ENCODE data around the gene NDUFV1. TPM values are rescaled to one million over a fixed set of nuclear protein-coding genes. Genes with fewer than 3 reads are reported as not detected.
A peak's percentile ranks its signal among the peaks of the same experiment; 100 is the strongest.

NDUFV1 gene
- total and polyA plus RNA-seq, 12 donors = 295 to 712 (median 613) TPM

DNA sequence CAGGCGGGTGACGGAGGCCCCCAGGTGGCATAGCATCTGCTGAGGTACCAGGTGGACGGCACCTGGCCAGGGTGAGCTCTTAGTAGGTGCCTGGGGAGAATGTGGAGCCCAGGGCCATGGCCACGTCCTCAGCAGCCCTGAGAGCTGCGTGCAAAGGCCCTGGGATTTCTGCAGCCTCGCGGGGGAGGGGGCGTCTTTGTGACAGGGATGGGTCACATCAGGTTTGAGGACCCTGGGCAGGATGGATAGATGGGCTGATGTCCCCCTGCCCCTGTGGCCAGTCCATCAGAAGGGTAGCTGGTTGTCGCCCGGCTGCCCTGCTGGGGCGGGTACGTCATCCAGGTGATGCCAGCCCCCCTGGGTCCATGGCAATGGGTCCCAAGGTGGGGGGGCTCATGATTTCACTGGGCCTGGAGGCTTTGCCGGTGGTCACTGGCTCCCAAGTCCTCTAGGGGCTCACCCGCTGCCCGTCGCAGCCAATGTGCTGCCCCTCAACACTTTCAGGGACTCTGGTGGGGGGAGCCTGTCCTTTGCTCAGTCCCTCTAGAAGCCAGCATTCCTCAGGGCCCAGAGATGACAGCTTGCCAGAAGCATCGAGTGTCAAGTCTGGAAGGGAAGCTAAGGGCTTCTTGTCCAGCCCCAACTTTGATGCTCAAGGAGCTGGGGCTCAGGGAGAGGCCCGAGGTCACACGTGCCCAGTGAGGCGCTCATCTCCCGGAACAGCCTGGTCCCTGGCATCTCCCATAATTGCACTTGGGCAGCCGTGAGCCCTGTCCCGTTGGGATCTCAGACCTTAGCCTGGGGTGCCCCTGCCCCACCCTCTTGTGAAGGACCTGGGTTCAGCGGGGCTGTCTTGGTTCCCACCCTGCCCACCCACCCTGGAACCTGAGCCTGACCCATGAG, 32.0 kb downstream of the NDUFV1 start:
- ATAC-seq (no peak), DNase-seq (no peak)
- Histone ChIP-seq H3K4me3 (no peak overlapping the region), H3K4me1 (no peaks in the 10 kb centered on the region), H3K36me3 (no peaks in the 10 kb centered on the region), H3K9me3 (peaks cover 0 to 2% (median 0%) of the 10 kb centered on the region in 11 donors), H3K27ac (no peak overlapping the region), H3K27me3 (peaks cover 0 to 27% (median 17%) of the 10 kb centered on the region in 7 donors)
- intact Hi-C loops (cut with DNase I) = loop anchor here in 1 of 10 donors (10.0 kb wide), 1 partner anchor 166 kb away; no protein-coding TSS in a partner anchor
- TF ChIP-seq, protein P1, sequence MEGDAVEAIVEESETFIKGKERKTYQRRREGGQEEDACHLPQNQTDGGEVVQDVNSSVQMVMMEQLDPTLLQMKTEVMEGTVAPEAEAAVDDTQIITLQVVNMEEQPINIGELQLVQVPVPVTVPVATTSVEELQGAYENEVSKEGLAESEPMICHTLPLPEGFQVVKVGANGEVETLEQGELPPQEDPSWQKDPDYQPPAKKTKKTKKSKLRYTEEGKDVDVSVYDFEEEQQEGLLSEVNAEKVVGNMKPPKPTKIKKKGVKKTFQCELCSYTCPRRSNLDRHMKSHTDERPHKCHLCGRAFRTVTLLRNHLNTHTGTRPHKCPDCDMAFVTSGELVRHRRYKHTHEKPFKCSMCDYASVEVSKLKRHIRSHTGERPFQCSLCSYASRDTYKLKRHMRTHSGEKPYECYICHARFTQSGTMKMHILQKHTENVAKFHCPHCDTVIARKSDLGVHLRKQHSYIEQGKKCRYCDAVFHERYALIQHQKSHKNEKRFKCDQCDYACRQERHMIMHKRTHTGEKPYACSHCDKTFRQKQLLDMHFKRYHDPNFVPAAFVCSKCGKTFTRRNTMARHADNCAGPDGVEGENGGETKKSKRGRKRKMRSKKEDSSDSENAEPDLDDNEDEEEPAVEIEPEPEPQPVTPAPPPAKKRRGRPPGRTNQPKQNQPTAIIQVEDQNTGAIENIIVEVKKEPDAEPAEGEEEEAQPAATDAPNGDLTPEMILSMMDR (IDR thresholded peaks at IDR 0.05) = no peak
- 85% methylated on average over 24 of the region's 24 CpGs for WGBS, 2 donors

DNA sequence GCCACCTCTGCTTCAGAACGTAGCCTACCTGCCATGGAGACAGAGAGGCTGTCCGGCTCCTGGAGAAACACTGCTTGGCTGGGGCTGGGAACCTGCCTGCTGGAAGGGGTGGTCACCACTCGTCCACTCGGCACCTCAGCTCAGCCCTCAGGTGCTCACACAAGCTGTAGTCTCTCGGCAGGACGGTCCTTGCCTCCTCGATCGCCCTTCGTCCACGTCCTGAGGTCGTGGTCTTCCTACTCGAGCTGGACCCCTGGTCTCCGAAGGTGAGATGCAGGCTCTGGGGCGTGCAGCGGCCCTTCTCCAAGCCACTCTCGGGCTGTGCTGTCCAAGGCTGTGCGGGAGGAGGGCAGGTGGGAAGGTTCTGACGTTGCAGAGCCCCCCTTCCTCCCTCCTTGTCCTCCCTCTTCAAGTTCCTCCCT, 32.7 kb downstream of the NDUFV1 start, which contains the start of gene TBX10:
TBX10 (minus strand) TSS at position 326 of the 422 bp plus-strand sequence; CDS start at position 35, 291 bp downstream.
- Histone ChIP-seq H3K27ac (no peak within 1 kb of the TSS), H3K9me3 (peaks cover 0 to 7% (median 0%) of the 10 kb centered on the region in 11 donors), H3K27me3 (peaks cover 0 to 27% (median 17%) of the 10 kb centered on the region in 7 donors), H3K4me1 (no peaks in the 10 kb centered on the region), H3K4me3 (no peak within 1 kb of the TSS), H3K36me3 (no peaks in the 10 kb centered on the region)
- TF ChIP-seq, protein P1 (IDR thresholded peaks at IDR 0.05) = no peak
- WGBS, 2 donors = 75 to 87% methylated on average over 18 of the region's 18 CpGs
- no peak for ATAC-seq
- intact Hi-C loops (cut with DNase I) = loop anchor here in 1 of 10 donors (10.0 kb wide), 1 partner anchor 165 kb away; no protein-coding TSS in a partner anchor
- DNase-seq = no peak

DNA sequence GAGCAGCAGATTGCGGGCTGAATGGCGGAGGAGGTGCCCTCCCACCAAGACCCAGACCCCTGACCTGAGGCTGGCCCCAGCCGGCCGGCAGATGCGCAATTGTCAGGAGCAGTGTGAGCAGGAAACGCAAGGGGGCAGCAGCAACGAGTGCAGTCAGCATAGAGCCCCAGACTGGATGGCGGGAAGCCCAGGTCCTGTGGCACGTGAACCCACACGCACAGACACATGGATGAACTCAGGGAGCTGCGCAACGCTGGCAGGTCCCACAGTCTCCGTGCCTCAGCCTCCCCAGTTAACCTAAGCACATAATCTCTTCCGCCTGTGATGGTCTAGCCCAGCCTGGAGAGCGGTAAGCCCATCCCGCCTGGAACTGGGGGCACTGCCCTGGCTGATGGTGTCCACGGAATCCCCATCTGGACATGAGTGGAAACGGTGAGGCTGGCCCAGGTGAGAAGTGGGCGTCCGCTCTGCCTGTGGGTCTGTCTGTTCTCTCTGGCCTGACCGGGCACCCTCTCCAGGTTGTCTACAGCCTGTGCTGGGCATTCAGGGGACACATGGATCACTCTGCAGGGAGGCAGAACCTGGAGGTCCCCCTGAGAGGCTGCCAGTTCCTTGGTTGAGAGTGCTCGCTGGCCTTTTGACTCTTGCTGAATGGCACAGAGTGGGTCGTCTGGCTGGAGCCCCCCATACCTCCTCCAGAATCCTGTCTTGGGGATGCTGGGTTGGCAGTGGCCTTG, 33.5 kb downstream of the NDUFV1 start:
- peak; percentile 27 to 74 (median 59) for ATAC-seq

More for the DNA sequence above, 33.5 kb downstream of the NDUFV1 start:
- Histone ChIP-seq H3K27ac (no peak overlapping the region), H3K4me1 (no peaks in the 10 kb centered on the region), H3K9me3 (peaks cover 0 to 7% (median 0%) of the 10 kb centered on the region in 11 donors), H3K27me3 (peaks cover 0 to 27% (median 17%) of the 10 kb centered on the region in 7 donors), H3K36me3 (no peaks in the 10 kb centered on the region), H3K4me3 (no peak overlapping the region)
- TF ChIP-seq, protein P1 (IDR thresholded peaks at IDR 0.05) = peak; percentile 14 to 69 (median 61)
- intact Hi-C loops (cut with DNase I) = loop anchor here in 1 of 10 donors (10.0 kb wide), 1 partner anchor 155 kb away; no protein-coding TSS in a partner anchor
- DNase-seq = peak; percentile 48 to 50
- WGBS, 2 donors = 44 to 53% methylated on average over 23 of the region's 23 CpGs
